Suprapubic skin (tissue), 4 donors: ENCODE data around the gene FGF18. TPM values are rescaled to one million over a fixed set of nuclear protein-coding genes. Genes with fewer than 3 reads are reported as not detected.

Experiments used
- DNase-seq, 2 donors: peaks; one replicate each; pipeline ENCODE4 v3.0.0-alpha.2; 2019; ENCODE audit warnings: low spot score in 2 of 2
- H3K27ac ChIP-seq: fragments of 200-600 bp; sonication (generic); one replicate; pipeline ENCODE4 v1.5.1; 2019
- H3K27me3 ChIP-seq: fragments of 200-600 bp; sonication (generic); one replicate; pipeline ENCODE4 v1.5.1; 2019
- H3K36me3 ChIP-seq: fragments of 200-600 bp; sonication (generic); one replicate; pipeline ENCODE4 v1.5.1; 2019
- H3K4me1 ChIP-seq: fragments of 200-600 bp; sonication (generic); one replicate; pipeline ENCODE4 v1.5.1; 2019
- H3K4me3 ChIP-seq: fragments of 200-600 bp; sonication (generic); one replicate; pipeline ENCODE4 v1.5.1; 2019; ENCODE audit warnings: mild to moderate bottlenecking
- H3K9me3 ChIP-seq: fragments of 200-600 bp; sonication (generic); one replicate; pipeline ENCODE4 v1.5.1; 2019
- CTCF ChIP-seq, 2 donors: fragments of 200-600 bp in 1 of 2; fragments of 450-650 bp in 1 of 2; sonication (generic) in 1 of 2; IDR thresholded peaks; one replicate each; pipeline ENCODE4 v1.5.1; 2016 to 2019; ENCODE audit warnings: antibody characterized with exemption in 2 of 2, mild to moderate bottlenecking in 1 of 2, moderate library complexity in 1 of 2
- EP300 ChIP-seq: sonication (generic); formaldehyde crosslinking; IDR thresholded peaks from one replicate; pipeline ENCODE4 v1.6.1; 2017; ENCODE audit warnings: antibody characterized with exemption
- POLR2A ChIP-seq, 2 donors: fragments of 450-650 bp; IDR thresholded peaks; one replicate each; pipeline ENCODE4 v1.6.1; 2017; ENCODE audit warnings: antibody characterized with exemption in 2 of 2, mild to moderate bottlenecking in 2 of 2, moderate library complexity in 2 of 2
- POLR2AphosphoS5 ChIP-seq, 3 donors: sonication (generic); formaldehyde crosslinking; IDR thresholded peaks; one replicate each; pipeline ENCODE4 v1.6.1; 2017; ENCODE audit warnings: antibody characterized with exemption in 3 of 3
- whole genome bisulfite sequencing: methylation state at CpG from one replicate; pipeline ENCODE4 v1.1.5; 2018; 5-methylcytosine and 5-hydroxymethylcytosine counted together
- total RNA-seq, 4 donors: library from RNA; depleted of rRNA; stranded (reverse); fragments of >200 nt; gene quantifications; one replicate each; pipeline ENCODE4 v1.1.0, GENCODE V29; 2016

FGF18 gene
- total RNA-seq, 4 donors from 2014 or later, result 0.32 to 3.2 (median 0.50) TPM

GRCh38 chr5:171419688-171420430 lies 412 bp downstream of the FGF18 start:
- peaks cover 31% of the 10 kb centered on the region for H3K4me1 ChIP-seq
- 2% methylated on average over 8 of the region's 95 CpGs for WGBS
- H3K4me3 ChIP-seq, result peak overlapping the region; percentile 57
- H3K9me3 ChIP-seq, result no peaks in the 10 kb centered on the region
- no peak overlapping the region for H3K27ac ChIP-seq
- no peaks in the 10 kb centered on the region for H3K36me3 ChIP-seq
- TF ChIP-seq CTCF (IDR thresholded peaks at IDR 0.05), result no peak
- TF ChIP-seq POLR2A (IDR thresholded peaks at IDR 0.05), result no peak
- no peak for TF ChIP-seq EP300
- no peak for TF ChIP-seq POLR2AphosphoS5 (IDR thresholded peaks at IDR 0.05)
- peak in 1 of 2 donors; percentile 55 for DNase-seq
- peaks cover 31% of the 10 kb centered on the region for H3K27me3 ChIP-seq

GRCh38 chr5:171420431-171421241 lies 1.2 kb downstream of the FGF18 start:
- TF ChIP-seq POLR2A (IDR thresholded peaks at IDR 0.05) (no peak), EP300 (no peak), POLR2AphosphoS5 (IDR thresholded peaks at IDR 0.05) (no peak), CTCF (IDR thresholded peaks at IDR 0.05) (no peak)

GRCh38 chr5:171421331-171422262 lies 2.1 kb downstream of the FGF18 start:
- Histone ChIP-seq H3K27me3 (peaks cover 31% of the 10 kb centered on the region), H3K36me3 (no peaks in the 10 kb centered on the region), H3K4me3 (peak overlapping the region; percentile 57), H3K27ac (no peak overlapping the region), H3K9me3 (no peaks in the 10 kb centered on the region), H3K4me1 (peaks cover 31% of the 10 kb centered on the region)
- TF ChIP-seq EP300, result no peak
- TF ChIP-seq POLR2AphosphoS5 (IDR thresholded peaks at IDR 0.05), result no peak
- TF ChIP-seq CTCF (IDR thresholded peaks at IDR 0.05), result no peak
- no peak for TF ChIP-seq POLR2A (IDR thresholded peaks at IDR 0.05)
- DNase-seq, result peak in 1 of 2 donors; percentile 58
- WGBS, result 38% methylated on average over 9 of the region's 16 CpGs

More at GRCh38 chr5:171420431-171421241, 1.2 kb downstream of the FGF18 start:
- peak overlapping the region; percentile 57 for H3K4me3 ChIP-seq
- peak in 1 of 2 donors; percentile 71 for DNase-seq
- 0% methylated on average over 33 of the region's 65 CpGs for WGBS
- no peaks in the 10 kb centered on the region for H3K36me3 ChIP-seq
- H3K9me3 ChIP-seq, result no peaks in the 10 kb centered on the region
- peaks cover 31% of the 10 kb centered on the region for H3K4me1 ChIP-seq
- H3K27me3 ChIP-seq, result peaks cover 31% of the 10 kb centered on the region
- no peak overlapping the region for H3K27ac ChIP-seq

- H3K27ac ChIP-seq, result no peak overlapping the region
- no peaks in the 10 kb centered on the region for H3K9me3 ChIP-seq
- no peaks in the 10 kb centered on the region for H3K36me3 ChIP-seq
- TF ChIP-seq POLR2AphosphoS5 (IDR thresholded peaks at IDR 0.05), result no peak
- no peak for TF ChIP-seq EP300
- TF ChIP-seq CTCF (IDR thresholded peaks at IDR 0.05), result no peak
- TF ChIP-seq POLR2A (IDR thresholded peaks at IDR 0.05), result no peak
- peak in 1 of 2 donors; percentile 32 for DNase-seq
- 86% methylated on average over 2 of the region's 2 CpGs for WGBS
- H3K4me3 ChIP-seq, result no peak overlapping the region
- peaks cover 31% of the 10 kb centered on the region for H3K4me1 ChIP-seq
- peaks cover 31% of the 10 kb centered on the region for H3K27me3 ChIP-seq
These were observed 3.0 kb downstream of the FGF18 start for GRCh38 chr5:171422495-171422894.
